NCI-H1105 (cell line): ENCODE results near the gene APOA4.

Experiments used
- DNase-seq: peaks from one replicate; lab custom pipeline; 2025; lab: John Stamatoyannopoulos, UW

Gene APOA4

GRCh38 chr11:116775975-116776374 is 47.1 kb downstream of the APOA4 start:
- DNase-seq, result no peak

GRCh38 chr11:116774661-116775060 is 48.4 kb downstream of the APOA4 start:
- no peak for DNase-seq

DNA sequence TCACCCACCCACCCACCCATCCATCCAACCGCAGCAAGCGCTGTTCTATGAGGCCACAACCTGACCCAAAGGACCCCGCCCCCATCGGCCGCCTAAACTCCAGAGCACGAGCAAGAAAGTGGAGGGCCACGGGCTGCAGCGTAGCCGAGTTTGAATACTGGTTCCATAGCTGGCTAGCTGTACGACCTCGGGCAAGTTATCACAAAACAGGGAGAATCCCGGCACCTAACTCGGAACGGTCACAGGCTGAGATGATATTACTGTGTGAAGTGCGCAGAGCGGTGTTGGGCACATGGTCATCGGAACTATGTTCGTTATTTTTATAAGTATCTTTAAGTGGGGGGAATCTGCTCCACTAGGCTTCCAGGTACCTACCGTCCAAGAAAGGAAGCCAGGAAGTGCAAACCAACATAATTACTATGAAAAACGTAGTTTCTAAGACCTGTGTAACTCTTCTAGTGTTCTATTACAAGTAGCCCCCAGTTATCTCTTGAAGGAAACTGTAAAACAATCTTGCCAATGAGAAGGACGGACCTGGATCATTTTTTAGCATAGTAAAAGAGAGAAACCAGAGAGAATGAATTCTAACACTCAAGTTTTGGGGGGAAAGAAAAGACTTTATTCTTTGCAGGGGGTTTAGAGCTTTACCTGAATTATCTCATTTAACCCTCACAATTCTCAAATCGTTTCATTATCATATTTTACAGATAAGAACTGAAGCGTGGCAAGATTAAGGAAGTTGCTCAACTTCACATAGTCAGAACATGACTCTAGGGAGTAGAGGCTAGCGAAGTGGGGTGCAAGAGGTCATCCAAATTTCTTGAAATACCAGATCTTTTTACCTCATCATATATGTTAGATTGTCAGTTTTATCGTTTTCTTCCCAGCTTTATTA is 49.7 kb downstream of the APOA4 start:
- DNase-seq, result no peak

- peak; percentile 92 for DNase-seq
These were observed 50.5 kb downstream of the APOA4 start, which contains the start of gene BUD13 for GRCh38 chr11:116772443-116773202. TSS of gene BUD13 (minus strand) at chr11:116772987. CDS start at chr11:116772964, 23 bp downstream.

DNA sequence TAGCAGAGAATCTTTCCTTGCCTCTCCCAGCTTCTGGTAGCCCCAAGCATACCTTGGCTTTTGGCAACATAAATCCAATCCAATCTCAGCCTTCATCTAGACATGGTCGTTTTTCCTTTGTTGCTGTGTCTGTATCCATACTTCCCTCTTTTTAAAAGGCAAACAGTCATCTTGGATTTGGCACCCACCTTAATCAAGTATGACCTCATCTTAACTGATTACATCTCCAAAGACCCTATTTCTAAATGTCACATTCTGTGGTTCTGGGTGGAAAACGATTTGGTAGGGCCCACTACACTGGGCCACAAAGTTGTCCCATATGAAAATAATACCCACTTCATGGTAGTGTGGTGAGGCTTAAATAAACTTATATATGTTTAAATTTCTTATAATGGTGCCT is 51.2 kb downstream of the APOA4 start:
- no peak for DNase-seq
